Upper lobe of left lung (tissue), 4 donors: ENCODE results near the gene MTREX.

Source experiments
- EP300 ChIP-seq, 4 donors: sonication (generic); formaldehyde crosslinking; IDR thresholded peaks; one replicate each; pipeline ENCODE4 v1.5.1; 2017; ENCODE audit warnings: antibody characterized with exemption in 4 of 4, control low read depth in 2 of 4
- POLR2A ChIP-seq, 4 donors: fragments of 450-650 bp; IDR thresholded peaks; one replicate each; pipeline ENCODE4 v1.5.1; 2016 to 2017; ENCODE audit warnings: antibody characterized with exemption in 4 of 4, mild to moderate bottlenecking in 2 of 4
- POLR2AphosphoS5 ChIP-seq, 2 donors: sonication (generic); formaldehyde crosslinking; IDR thresholded peaks; one replicate each; pipeline ENCODE4 v1.5.1; 2017; ENCODE audit warnings: antibody characterized with exemption in 2 of 2
- TF ChIP-seq, protein P1 (sequence below), 6 experiments: fragments of 450-650 bp in 4 of 6; fragments of 200-600 bp in 2 of 6; sonication (generic) in 2 of 6; IDR thresholded peaks; one replicate each; pipeline ENCODE4 v1.5.1; 2016 to 2019; ENCODE audit warnings: antibody characterized with exemption in 6 of 6

DNA sequence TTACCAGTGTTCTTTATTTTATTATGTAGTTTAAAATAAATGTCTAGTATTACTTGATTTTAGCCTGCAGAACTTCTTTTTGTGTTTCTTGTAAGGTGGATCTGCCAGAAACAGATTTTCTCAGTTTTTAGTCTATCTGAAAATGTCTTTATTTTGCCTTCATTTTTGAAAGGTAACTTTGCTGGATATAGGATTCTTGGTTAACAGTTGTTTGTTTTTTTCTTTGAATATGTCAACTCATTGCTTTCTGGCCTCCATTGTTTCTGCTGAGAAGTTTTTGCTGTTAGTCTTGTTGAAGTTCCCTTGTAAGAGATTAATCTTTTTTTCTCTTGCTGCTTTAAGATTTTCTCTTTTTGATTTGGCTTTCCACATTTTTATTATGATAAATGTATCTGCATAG, 75.5 kb downstream of the MTREX start:
- TF ChIP-seq, protein P1, sequence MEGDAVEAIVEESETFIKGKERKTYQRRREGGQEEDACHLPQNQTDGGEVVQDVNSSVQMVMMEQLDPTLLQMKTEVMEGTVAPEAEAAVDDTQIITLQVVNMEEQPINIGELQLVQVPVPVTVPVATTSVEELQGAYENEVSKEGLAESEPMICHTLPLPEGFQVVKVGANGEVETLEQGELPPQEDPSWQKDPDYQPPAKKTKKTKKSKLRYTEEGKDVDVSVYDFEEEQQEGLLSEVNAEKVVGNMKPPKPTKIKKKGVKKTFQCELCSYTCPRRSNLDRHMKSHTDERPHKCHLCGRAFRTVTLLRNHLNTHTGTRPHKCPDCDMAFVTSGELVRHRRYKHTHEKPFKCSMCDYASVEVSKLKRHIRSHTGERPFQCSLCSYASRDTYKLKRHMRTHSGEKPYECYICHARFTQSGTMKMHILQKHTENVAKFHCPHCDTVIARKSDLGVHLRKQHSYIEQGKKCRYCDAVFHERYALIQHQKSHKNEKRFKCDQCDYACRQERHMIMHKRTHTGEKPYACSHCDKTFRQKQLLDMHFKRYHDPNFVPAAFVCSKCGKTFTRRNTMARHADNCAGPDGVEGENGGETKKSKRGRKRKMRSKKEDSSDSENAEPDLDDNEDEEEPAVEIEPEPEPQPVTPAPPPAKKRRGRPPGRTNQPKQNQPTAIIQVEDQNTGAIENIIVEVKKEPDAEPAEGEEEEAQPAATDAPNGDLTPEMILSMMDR (IDR thresholded peaks at IDR 0.05): no peak
- TF ChIP-seq POLR2A (IDR thresholded peaks at IDR 0.05) (no peak), POLR2AphosphoS5 (IDR thresholded peaks at IDR 0.05) (no peak), EP300 (IDR thresholded peaks at IDR 0.05) (no peak)
